ENCODE results near the gene PRSS21. TPM values are rescaled to one million over a fixed set of nuclear protein-coding genes. Genes with fewer than 3 reads are reported as not detected.

The PRSS21 gene
- total RNA-seq, 1 donor from 2014 or later, result not detected

DNA sequence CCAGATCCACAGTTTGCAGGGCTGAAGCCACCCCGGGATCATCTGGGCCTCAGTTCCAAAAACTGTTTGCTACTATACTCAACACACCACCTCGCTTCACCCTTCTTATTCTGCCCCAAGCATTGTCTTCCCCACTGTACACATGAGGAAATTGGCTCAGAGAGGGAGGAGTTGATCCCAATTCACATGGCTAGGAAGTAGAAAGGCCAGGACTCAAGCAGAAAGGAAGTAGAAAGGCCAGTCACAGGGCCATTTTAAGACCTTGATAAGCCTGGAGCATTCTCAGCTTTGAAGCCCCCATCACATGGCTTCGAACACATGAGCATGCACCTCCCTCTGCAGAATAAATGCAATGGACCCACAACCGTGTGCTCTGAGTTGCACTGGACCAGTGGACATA lies 48.6 kb downstream of the PRSS21 start:
- H3K9ac ChIP-seq (ENCODE audit: low read depth in 1 of 3, low read length in 3 of 3), result no peak overlapping the region
- H3K4me3 ChIP-seq (ENCODE audit: low read length in 3 of 3), result no peak overlapping the region
- no peaks in the 10 kb centered on the region for H3K36me3 ChIP-seq (ENCODE audit: control insufficient read depth in 3 of 3, insufficient read depth in 3 of 3, low read length in 3 of 3)
- peaks cover 0 to 3% (median 3%) of the 10 kb centered on the region in 3 donors for H3K9me3 ChIP-seq (ENCODE audit: control insufficient read depth in 3 of 3, low read length in 3 of 3)
- H3K27ac ChIP-seq (ENCODE audit: low read depth, low read length), result no peak overlapping the region
- peaks cover 0 to 10% (median 7%) of the 10 kb centered on the region in 3 donors for H3K27me3 ChIP-seq (ENCODE audit: control insufficient read depth in 3 of 3, insufficient read depth in 3 of 3, low read length in 3 of 3)
- peaks cover 3 to 5% (median 4%) of the 10 kb centered on the region in 3 donors for H3K4me1 ChIP-seq (ENCODE audit: control insufficient read depth in 3 of 3, insufficient read depth in 3 of 3, low read length in 3 of 3)

DNA sequence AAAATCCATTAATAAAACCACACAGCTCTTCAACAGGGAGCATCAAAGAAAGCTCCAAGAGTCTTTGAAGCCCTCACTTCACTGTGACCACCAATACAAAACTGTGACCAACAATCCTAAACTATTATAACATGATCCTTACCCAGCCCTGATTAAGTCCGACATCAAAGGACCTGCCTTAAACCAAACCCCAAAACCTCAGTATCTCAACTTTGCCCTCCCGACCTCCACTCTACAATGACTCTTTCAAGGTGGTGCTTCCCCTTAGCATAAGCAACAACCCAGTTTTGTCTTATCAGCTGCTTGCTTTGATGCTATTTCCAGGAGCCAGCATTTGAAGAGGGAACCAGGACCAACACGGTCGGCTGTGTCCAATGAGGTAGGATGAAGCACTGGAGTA lies 49.4 kb downstream of the PRSS21 start:
- Histone ChIP-seq H3K9ac (ENCODE audit: low read depth in 1 of 3, low read length in 3 of 3) (no peak overlapping the region), H3K27ac (ENCODE audit: low read depth, low read length) (no peak overlapping the region), H3K27me3 (ENCODE audit: control insufficient read depth in 3 of 3, insufficient read depth in 3 of 3, low read length in 3 of 3) (peaks cover 0 to 5% (median 0%) of the 10 kb centered on the region in 3 donors), H3K9me3 (ENCODE audit: control insufficient read depth in 3 of 3, low read length in 3 of 3) (no peaks in the 10 kb centered on the region), H3K36me3 (ENCODE audit: control insufficient read depth in 3 of 3, insufficient read depth in 3 of 3, low read length in 3 of 3) (no peaks in the 10 kb centered on the region), H3K4me1 (ENCODE audit: control insufficient read depth in 3 of 3, insufficient read depth in 3 of 3, low read length in 3 of 3) (peaks cover 3 to 5% (median 4%) of the 10 kb centered on the region in 3 donors), H3K4me3 (ENCODE audit: low read length in 3 of 3) (no peak overlapping the region)

- Histone ChIP-seq H3K9me3 (ENCODE audit: control insufficient read depth in 3 of 3, low read length in 3 of 3) (no peaks in the 10 kb centered on the region), H3K27ac (ENCODE audit: low read depth, low read length) (peak overlapping the region; percentile 93), H3K27me3 (ENCODE audit: control insufficient read depth in 3 of 3, insufficient read depth in 3 of 3, low read length in 3 of 3) (peaks cover 0 to 5% (median 0%) of the 10 kb centered on the region in 3 donors), H3K9ac (ENCODE audit: low read depth in 1 of 3, low read length in 3 of 3) (peak overlapping the region; percentile 73 to 94 (median 91)), H3K36me3 (ENCODE audit: control insufficient read depth in 3 of 3, insufficient read depth in 3 of 3, low read length in 3 of 3) (no peaks in the 10 kb centered on the region), H3K4me1 (ENCODE audit: control insufficient read depth in 3 of 3, insufficient read depth in 3 of 3, low read length in 3 of 3) (peaks cover 3 to 7% (median 5%) of the 10 kb centered on the region in 3 donors), H3K4me3 (ENCODE audit: low read length in 3 of 3) (peak overlapping the region; percentile 67 to 89 (median 87))
Measured at GRCh38 chr16:2867661-2867986, 50.6 kb downstream of the PRSS21 start.

- peak overlapping the region; percentile 93 for H3K27ac ChIP-seq (ENCODE audit: low read depth, low read length)
- H3K9ac ChIP-seq (ENCODE audit: low read depth in 1 of 3, low read length in 3 of 3), result peak overlapping the region; percentile 82 to 94 (median 91)
- H3K9me3 ChIP-seq (ENCODE audit: control insufficient read depth in 3 of 3, low read length in 3 of 3), result no peaks in the 10 kb centered on the region
- H3K4me3 ChIP-seq (ENCODE audit: low read length in 3 of 3), result peak overlapping the region; percentile 67 to 89 (median 87)
- no peaks in the 10 kb centered on the region for H3K36me3 ChIP-seq (ENCODE audit: control insufficient read depth in 3 of 3, insufficient read depth in 3 of 3, low read length in 3 of 3)
- peaks cover 3 to 10% (median 9%) of the 10 kb centered on the region in 3 donors for H3K4me1 ChIP-seq (ENCODE audit: control insufficient read depth in 3 of 3, insufficient read depth in 3 of 3, low read length in 3 of 3)
- peaks cover 0 to 5% (median 0%) of the 10 kb centered on the region in 3 donors for H3K27me3 ChIP-seq (ENCODE audit: control insufficient read depth in 3 of 3, insufficient read depth in 3 of 3, low read length in 3 of 3)
Measured at GRCh38 chr16:2867987-2868789, 51.2 kb downstream of the PRSS21 start.

Small RNAs within 50 kb of the gene (small RNA-seq; reads per million reads assigned to genes)
- 0.09 reads per million for gene SNORA3C

Other genes starting within 250 kb of the PRSS21 start
- gene KCTD5, start 134.7 kb upstream of the PRSS21 start, total RNA-seq, result 13.6 TPM
- gene PRSS27, start 97.0 kb upstream of the PRSS21 start, total RNA-seq, result not detected
- 70.5 TPM for gene SRRM2, start 64.6 kb upstream of the PRSS21 start, total RNA-seq
- gene ELOB, start 40.0 kb upstream of the PRSS21 start, total RNA-seq, result 178 TPM
- not detected for gene PRSS33, start 29.7 kb upstream of the PRSS21 start, total RNA-seq
- not detected for gene PRSS41, start 18.8 kb upstream of the PRSS21 start, total RNA-seq
- gene ZG16B, start 13.1 kb downstream of the PRSS21 start, total RNA-seq, result 0.52 TPM
- not detected for gene PRSS22, start 40.9 kb downstream of the PRSS21 start, total RNA-seq
- 10.4 TPM for gene FLYWCH2, start 66.0 kb downstream of the PRSS21 start, total RNA-seq
- 11.0 TPM for gene FLYWCH1, start 94.7 kb downstream of the PRSS21 start, total RNA-seq
- gene KREMEN2, start 147.0 kb downstream of the PRSS21 start, total RNA-seq, result 1.6 TPM
- 2.1 TPM for gene PAQR4, start 152.1 kb downstream of the PRSS21 start, total RNA-seq
- gene PKMYT1, start 163.2 kb downstream of the PRSS21 start, total RNA-seq, result 2.1 TPM
- gene CLDN9, start 195.7 kb downstream of the PRSS21 start, total RNA-seq, result not detected
- not detected for gene CLDN6, start 200.9 kb downstream of the PRSS21 start, total RNA-seq
- gene TNFRSF12A, start 203.1 kb downstream of the PRSS21 start, total RNA-seq, result 28.7 TPM
- gene HCFC1R1, start 206.7 kb downstream of the PRSS21 start, total RNA-seq, result 14.1 TPM
- 15.7 TPM for gene THOC6, start 206.8 kb downstream of the PRSS21 start, total RNA-seq
- not detected for gene BICDL2, start 219.7 kb downstream of the PRSS21 start, total RNA-seq
- 0.52 TPM for gene MMP25, start 229.3 kb downstream of the PRSS21 start, total RNA-seq
- 25.1 TPM for gene IL32, start 248.4 kb downstream of the PRSS21 start, total RNA-seq

Data from skeletal muscle tissue (tissue), 5 donors.